Neural cell (in vitro differentiated cells): ENCODE measurements around the gene C1QTNF8. TPM values are rescaled to one million over a fixed set of nuclear protein-coding genes. Genes with fewer than 3 reads are reported as not detected.

Experiments used
- H2AFZ ChIP-seq: fragments of 200-600, 300-800 bp; sonication (generic), shearing (Covaris generic); 2 replicates; pipeline ENCODE4 v1.6.0; 2014; ENCODE audit warnings: low read depth, mild to moderate bottlenecking, antibody characterized with exemption, low read length, moderate library complexity
- H3F3A ChIP-seq: fragments of 200-600 bp; shearing (Covaris generic); 2 replicates; pipeline ENCODE4 v1.6.1; 2016; ENCODE audit warnings: mild to moderate bottlenecking, moderate library complexity, mixed read lengths, antibody characterized with exemption, low read length; ENCODE audit not compliant: insufficient read depth, poor library complexity, severe bottlenecking
- H3K27ac ChIP-seq: fragments of 200-600, 300-800 bp; sonication (generic), shearing (Covaris generic); 2 replicates; pipeline ENCODE4 v1.5.1; 2014; ENCODE audit warnings: mild to moderate bottlenecking, low read length, moderate library complexity
- H3K27me3 ChIP-seq: fragments of 300-800, 200-600 bp; sonication (generic), shearing (Covaris generic); 2 replicates; pipeline ENCODE4 v1.6.0; 2014; ENCODE audit warnings: mild to moderate bottlenecking, low read depth, low read length, moderate library complexity; ENCODE audit not compliant: insufficient read depth
- H3K36me3 ChIP-seq: fragments of 300-800, 200-600 bp; sonication (generic), shearing (Covaris generic); 2 replicates; pipeline ENCODE4 v1.5.1; 2014; ENCODE audit warnings: mild to moderate bottlenecking, antibody characterized with exemption, low read length, moderate library complexity; ENCODE audit not compliant: insufficient read depth
- H3K4me2 ChIP-seq: fragments of 300-800, 200-600 bp; sonication (generic), shearing (Covaris generic); 2 replicates; pipeline ENCODE4 v1.6.0; 2014; ENCODE audit warnings: mild to moderate bottlenecking, low read length
- H3K4me3 ChIP-seq: fragments of 300-800, 200-600 bp; sonication (generic), shearing (Covaris generic); 2 replicates; pipeline ENCODE4 v1.5.1; 2014; ENCODE audit warnings: mild to moderate bottlenecking, low read length, moderate library complexity
- H3K79me2 ChIP-seq: fragments of 200-600 bp; shearing (Covaris generic); replicated peaks from 2 replicates; pipeline ENCODE4 v1.6.0; 2014; ENCODE audit warnings: mild to moderate bottlenecking, low read length, moderate library complexity; ENCODE audit not compliant: insufficient read depth
- H3K9ac ChIP-seq: fragments of 300-800, 200-600 bp; sonication (generic), shearing (Covaris generic); 2 replicates; pipeline ENCODE4 v1.6.1; 2016; ENCODE audit warnings: mild to moderate bottlenecking, low read length, mixed read lengths
- H3K9me2 ChIP-seq: fragments of 200-600 bp; shearing (Covaris generic); 2 replicates; pipeline ENCODE4 v1.6.1; 2016; ENCODE audit warnings: mild to moderate bottlenecking, low read length, mixed read lengths; ENCODE audit not compliant: insufficient read depth
- H3K9me3 ChIP-seq: fragments of 200-600, 300-800 bp; sonication (generic), shearing (Covaris generic); 2 replicates; pipeline ENCODE4 v1.6.1; 2016; ENCODE audit warnings: mild to moderate bottlenecking, mixed run types, low read length, moderate library complexity, mixed read lengths
- H4K20me1 ChIP-seq: fragments of 200-600 bp; shearing (Covaris generic); 2 replicates; pipeline ENCODE4 v1.6.1; 2016; ENCODE audit warnings: mild to moderate bottlenecking, mixed run types; ENCODE audit not compliant: insufficient read depth
- CTCF ChIP-seq: fragments of 450-650 bp; IDR thresholded peaks from 2 replicates; pipeline ENCODE4 v1.5.1; 2014; ENCODE audit warnings: antibody characterized with exemption, mild to moderate bottlenecking, moderate library complexity; ENCODE audit not compliant: poor library complexity, severe bottlenecking
- EP300 ChIP-seq: fragments of 450-650 bp; conservative IDR thresholded peaks from 2 replicates; pipeline ENCODE4 v1.6.1; 2014; ENCODE audit warnings: antibody characterized with exemption, mild to moderate bottlenecking, moderate library complexity; ENCODE audit not compliant: poor library complexity, severe bottlenecking
- EZH2 ChIP-seq: fragments of 200-600, 300-800 bp; shearing (Covaris generic), sonication (generic); IDR thresholded peaks from 2 replicates; pipeline ENCODE4 v1.6.1; 2014; ENCODE audit warnings: antibody characterized with exemption, low read length, borderline replicate concordance, mild to moderate bottlenecking; ENCODE audit not compliant: insufficient read depth, poor library complexity, severe bottlenecking
- MXI1 ChIP-seq: fragments of 450-650 bp; conservative IDR thresholded peaks from 2 replicates; pipeline ENCODE4 v1.6.1; 2014; ENCODE audit warnings: antibody characterized with exemption, mild to moderate bottlenecking; ENCODE audit not compliant: poor library complexity, severe bottlenecking
- POLR2AphosphoS5 ChIP-seq: IDR thresholded peaks from 2 replicates; pipeline ENCODE4 v1.6.1; 2012
- RAD21 ChIP-seq: fragments of 450-650 bp; conservative IDR thresholded peaks from 2 replicates; pipeline ENCODE4 v1.6.1; 2014; ENCODE audit warnings: antibody characterized with exemption, mild to moderate bottlenecking, moderate library complexity
- REST ChIP-seq: IDR thresholded peaks from 2 replicates; pipeline ENCODE4 v1.6.1; 2012; ENCODE audit warnings: borderline replicate concordance
- SMC3 ChIP-seq: fragments of 450-650 bp; conservative IDR thresholded peaks from 2 replicates; pipeline ENCODE4 v1.6.1; 2014; ENCODE audit warnings: antibody characterized with exemption, mild to moderate bottlenecking, moderate library complexity; ENCODE audit not compliant: poor library complexity
- TAF1 ChIP-seq: IDR thresholded peaks from 2 replicates; pipeline ENCODE4 v1.6.1; 2012; ENCODE audit warnings: low read depth
- polyA plus RNA-seq: library from polyadenylated mRNA; depleted of rRNA; stranded (reverse); fragments of >200 nt; gene quantifications from 2 replicates; pipeline ENCODE4 v1.2.3, GENCODE V29; 2014

Gene C1QTNF8
- polyA plus RNA-seq, 1 donor from 2014 or later: 0.79 TPM

- Histone ChIP-seq H3K79me2 (no peaks in the 10 kb centered on the region), H3K9me3 (no peaks in the 10 kb centered on the region), H3K27ac (no peak overlapping the region), H3K4me3 (no peak overlapping the region), H3K27me3 (no peaks in the 10 kb centered on the region), H3K9me2 (no peaks in the 10 kb centered on the region), H2AFZ (no peak overlapping the region), H3K36me3 (no peaks in the 10 kb centered on the region), H4K20me1 (no peaks in the 10 kb centered on the region), H3K4me2 (no peak overlapping the region), H3K9ac (no peak overlapping the region), H3F3A (no peaks in the 10 kb centered on the region)
- TF ChIP-seq POLR2AphosphoS5 (no peak), TAF1 (no peak), RAD21 (no peak), REST (no peak), MXI1 (no peak), CTCF (no peak), SMC3 (no peak), EP300 (no peak), EZH2 (no peak)
Observed at GRCh38 chr16:1122398-1122765, 26.3 kb upstream of the C1QTNF8 start.

GRCh38 chr16:1121601-1122397, 25.8 kb upstream of the C1QTNF8 start:
- Histone ChIP-seq H3K4me2 (no peak overlapping the region), H3K27ac (no peak overlapping the region)
- TF ChIP-seq RAD21: no peak
- no peak for TF ChIP-seq MXI1
- no peak for TF ChIP-seq SMC3
- no peak for TF ChIP-seq CTCF
- no peak for TF ChIP-seq EZH2
- no peak for TF ChIP-seq EP300
- no peak for TF ChIP-seq TAF1
- no peak for TF ChIP-seq REST
- no peak for TF ChIP-seq POLR2AphosphoS5

More at GRCh38 chr16:1121601-1122397, 25.8 kb upstream of the C1QTNF8 start:
- no peak overlapping the region for H2AFZ ChIP-seq
- H4K20me1 ChIP-seq: no peaks in the 10 kb centered on the region
- H3K9me3 ChIP-seq: no peaks in the 10 kb centered on the region
- no peaks in the 10 kb centered on the region for H3F3A ChIP-seq
- no peaks in the 10 kb centered on the region for H3K9me2 ChIP-seq
- H3K4me3 ChIP-seq: no peak overlapping the region
- H3K27me3 ChIP-seq: no peaks in the 10 kb centered on the region
- no peaks in the 10 kb centered on the region for H3K36me3 ChIP-seq
- H3K9ac ChIP-seq: no peak overlapping the region
- no peaks in the 10 kb centered on the region for H3K79me2 ChIP-seq
